DMS153 treated with DMSO at 0.1 percent for 48 hours (cell line): Measurements from ENCODE around the gene HELZ2.

ENCODE experiments used
- DNase-seq: peaks from one replicate; lab custom pipeline; 2025; ENCODE audit not compliant: unreplicated experiment; lab: John Stamatoyannopoulos, UW

HELZ2 gene

GRCh38 chr20:63598479-63599395 is 24.7 kb upstream of the HELZ2 start:
- DNase-seq: no peak

GRCh38 chr20:63597651-63598478 is 23.8 kb upstream of the HELZ2 start:
- no peak for DNase-seq

DNA sequence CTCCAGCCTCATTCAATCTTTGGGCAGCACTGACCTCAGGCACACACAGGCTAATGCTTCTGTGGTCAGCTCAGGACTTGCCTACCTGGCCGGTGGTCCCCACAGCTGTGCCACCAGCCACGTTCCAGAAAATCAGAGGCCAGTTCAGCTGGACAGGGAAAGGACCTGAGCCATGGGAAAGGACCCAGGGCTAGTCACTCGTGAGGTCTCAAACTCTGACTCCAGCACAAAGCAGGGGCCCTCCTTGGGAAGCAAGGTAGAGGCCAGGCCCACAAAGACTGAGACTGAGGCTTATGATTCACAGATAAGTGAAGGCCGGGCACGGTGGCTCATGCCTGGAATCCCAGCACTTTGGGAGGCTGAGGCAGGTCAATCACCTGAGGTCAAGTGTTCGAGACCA is 22.4 kb upstream of the HELZ2 start:
- DNase-seq: no peak

DNA sequence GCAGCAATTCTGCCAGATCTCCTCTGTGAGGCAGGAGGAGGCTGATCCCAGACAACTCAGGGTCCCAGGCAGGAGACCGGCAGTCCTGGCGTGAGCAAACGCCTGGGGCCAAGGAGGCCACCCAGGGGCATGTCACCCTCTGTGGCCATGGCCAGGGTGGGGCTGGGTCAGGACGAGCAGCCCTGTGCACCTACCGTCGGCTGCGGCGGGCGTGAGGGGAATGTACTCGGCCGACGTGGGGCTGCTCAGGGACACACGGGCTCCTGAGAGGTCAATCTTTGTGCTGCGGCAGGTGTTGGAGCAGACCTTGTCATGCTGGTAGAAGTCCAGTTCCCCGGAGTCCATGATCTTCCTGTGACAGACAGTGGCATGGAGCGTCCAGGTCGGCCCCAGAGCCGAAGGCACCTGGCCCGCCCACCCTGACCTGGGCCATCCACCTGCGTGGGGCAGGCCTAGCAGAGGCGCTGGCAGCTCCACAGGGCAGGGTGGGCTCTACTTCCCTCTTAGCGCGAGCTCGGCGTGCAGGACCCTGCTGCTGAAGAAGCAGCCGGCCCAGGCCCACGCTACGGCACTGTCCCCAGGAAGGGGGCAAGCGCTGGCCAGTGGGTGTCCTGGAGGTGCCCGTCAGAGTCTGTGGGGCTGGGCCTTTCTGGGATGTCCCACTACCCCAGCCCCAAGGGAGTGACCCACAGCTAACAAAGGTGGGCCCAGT is 21.5 kb upstream of the HELZ2 start:
- DNase-seq: no peak

GRCh38 chr20:63594043-63594561 is 20.1 kb upstream of the HELZ2 start:
- DNase-seq: no peak

- DNase-seq: no peak
Observed at GRCh38 chr20:63592661-63593060, 18.6 kb upstream of the HELZ2 start.

DNA sequence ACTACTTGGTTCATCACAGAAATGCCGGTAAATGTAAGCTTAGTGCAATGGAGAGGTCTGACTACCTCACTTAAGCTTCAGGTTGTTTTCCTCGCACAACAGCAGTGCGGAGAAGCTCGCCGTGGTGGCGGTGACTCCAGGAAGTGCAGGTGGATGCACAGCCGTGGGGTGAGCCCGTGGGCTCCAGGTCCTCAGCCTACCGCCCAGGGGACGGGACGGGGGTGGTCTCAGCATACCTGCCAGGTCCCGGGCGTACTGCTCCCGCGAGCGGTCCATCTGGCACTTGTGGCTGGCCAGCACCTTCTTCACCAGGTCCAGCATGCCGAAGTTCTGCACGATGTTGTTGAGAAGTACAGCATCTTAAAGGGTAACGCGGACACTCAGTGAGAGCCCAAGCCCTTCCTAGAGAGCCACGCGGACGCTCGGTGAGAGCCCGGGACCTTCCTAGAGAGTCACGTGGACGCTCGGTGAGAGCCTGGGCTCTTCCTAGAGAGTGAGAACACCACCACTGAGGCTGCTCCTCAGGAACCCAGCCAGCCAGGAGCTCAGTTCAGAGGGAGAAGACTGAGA is 17.8 kb upstream of the HELZ2 start:
- no peak for DNase-seq

DNA sequence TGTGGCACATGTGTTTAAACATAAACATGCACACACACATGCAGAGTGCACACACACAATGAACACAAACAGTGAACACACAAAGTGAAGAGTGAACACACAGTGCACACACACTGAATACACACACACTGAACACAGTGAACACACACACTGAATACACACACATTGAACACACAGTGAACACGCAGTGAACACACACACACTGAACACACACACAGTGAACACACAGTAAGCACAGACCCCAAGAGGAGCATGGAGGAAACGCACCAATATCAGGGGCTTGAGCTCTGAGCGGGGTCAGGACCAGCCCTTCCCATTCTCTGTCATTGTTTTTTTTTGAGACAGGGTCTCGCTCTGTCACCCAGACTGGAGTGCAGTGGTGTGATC is 17.1 kb upstream of the HELZ2 start:
- DNase-seq: no peak

DNA sequence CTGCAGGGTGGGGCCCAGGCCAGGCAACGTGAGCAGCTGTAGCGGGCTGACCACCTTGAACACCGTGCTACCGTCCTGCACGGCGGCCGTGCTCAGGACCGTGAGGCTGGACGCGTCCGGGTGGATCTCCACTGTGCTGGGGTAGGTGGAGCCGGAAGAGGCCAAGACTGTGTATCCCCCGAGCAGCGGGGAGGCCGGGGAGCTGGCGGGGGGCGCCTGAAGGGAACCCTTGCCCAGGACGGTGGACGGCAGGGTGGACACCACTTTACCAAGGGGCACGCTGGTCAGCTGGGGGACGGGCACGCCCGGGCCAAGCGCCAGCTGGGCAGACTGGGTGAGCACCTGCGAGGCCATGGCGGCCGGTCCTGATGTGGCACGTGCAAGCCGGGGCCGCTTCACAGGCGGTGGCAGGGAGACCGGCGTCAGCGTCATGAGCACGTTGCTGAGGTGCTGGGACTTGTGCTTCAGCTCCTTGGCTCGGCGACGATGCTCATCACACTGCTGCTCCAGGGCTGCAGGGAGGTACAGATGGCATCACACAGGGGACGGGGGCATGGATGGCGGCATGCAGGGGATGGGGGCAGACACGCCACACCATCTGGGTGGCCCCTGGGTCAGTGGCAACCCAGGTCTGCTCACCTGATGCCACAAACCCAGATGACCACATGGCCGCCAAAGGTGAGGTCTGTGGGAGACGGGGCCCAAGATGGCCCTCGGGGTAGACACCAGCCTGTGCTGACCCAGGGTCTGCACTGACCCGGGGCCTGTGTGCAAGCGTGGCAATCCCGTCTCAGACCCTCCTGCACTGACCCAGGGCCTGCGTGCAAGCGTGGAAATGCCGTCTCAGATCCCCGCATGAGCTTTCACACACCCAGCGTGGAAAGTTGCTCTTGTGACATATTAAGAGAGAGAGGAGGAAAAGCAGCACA is 16.4 kb upstream of the HELZ2 start:
- no peak for DNase-seq

DNA sequence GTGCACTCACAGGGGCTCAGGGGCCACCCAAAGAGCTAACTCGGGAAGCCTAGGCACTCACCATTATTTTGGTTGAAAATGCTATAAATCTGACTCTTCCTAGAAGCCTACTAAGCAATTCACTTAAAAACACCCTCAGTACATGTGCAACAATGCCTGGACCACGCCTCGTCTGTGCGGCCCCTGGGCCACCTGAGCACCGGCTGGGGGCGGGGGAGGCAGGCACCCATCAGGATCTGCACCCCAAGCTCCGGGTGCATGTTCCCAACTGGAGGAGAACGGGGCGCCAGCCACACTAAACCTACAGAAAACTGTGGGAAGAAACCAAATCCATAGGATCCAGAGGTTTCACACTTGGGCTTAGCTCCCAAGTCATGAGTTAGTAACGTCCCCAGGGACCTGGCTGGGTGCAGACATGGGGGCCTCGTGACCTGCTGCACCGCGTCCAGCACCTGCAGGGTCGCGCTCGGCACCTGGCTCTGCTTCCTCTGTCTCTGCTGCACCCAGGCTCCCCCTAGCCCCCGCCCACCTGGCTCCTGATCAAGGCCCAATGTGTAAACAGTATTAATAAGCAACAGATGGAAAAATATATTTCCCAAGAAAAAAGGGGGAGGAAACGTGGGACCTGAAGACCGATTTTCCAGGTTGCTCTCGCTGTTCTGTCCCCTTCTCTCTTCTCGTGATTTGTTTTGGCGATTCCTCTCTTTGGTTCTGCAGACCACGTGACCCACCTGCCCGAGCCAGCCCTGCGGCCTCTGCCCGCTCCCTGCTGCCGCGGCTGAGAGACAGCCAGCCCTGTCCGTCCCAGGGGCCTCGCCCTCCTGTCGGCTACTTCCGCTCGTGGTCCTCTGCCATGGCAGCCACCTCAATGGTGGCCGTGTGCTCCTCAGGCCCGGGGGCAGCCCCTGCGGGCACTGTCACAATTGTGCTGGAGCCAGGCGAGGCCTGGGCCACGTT is 15.5 kb upstream of the HELZ2 start:
- DNase-seq: no peak

DNA sequence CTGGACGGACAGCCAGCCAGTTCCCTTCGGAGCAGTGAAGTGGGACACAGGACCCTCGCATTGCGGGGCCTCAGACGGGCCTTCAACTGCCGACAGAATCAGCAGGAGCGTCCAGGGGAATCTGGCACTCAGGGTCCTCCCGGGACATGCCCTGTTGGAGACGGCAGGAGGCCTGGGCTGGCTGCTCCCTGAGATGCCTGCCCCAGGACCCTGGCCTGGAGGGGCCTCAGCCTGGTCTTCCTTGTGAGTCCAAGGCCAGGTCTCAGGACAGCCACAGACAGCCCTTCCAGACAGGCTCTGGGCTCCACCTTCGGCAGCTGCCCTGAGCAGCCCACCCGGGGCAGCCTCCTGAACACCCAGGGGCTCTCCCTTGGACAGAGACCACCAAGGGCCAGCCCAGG is 14.6 kb upstream of the HELZ2 start:
- no peak for DNase-seq

- no peak for DNase-seq
Observed at GRCh38 chr20:63587776-63588591, 13.9 kb upstream of the HELZ2 start.

DNA sequence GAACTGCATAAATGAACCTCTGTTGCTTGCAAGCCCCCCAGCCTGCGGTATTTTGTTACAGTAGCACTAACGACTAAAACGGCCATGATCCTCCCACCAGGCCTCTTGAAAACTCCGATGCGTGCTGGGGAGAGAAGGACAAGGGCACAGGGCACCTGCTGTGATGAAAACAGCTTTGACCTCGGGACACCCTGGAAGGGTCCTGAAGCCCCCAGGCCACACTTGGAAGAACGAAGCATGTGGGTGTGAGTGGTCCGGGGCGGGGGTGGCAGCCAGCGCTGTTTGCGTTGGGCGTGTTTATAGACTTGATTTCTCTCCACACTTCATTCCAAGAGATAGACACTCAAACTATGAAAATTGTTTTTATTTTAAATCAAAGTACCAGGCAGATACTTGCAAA is 13.2 kb upstream of the HELZ2 start:
- DNase-seq: no peak

DNA sequence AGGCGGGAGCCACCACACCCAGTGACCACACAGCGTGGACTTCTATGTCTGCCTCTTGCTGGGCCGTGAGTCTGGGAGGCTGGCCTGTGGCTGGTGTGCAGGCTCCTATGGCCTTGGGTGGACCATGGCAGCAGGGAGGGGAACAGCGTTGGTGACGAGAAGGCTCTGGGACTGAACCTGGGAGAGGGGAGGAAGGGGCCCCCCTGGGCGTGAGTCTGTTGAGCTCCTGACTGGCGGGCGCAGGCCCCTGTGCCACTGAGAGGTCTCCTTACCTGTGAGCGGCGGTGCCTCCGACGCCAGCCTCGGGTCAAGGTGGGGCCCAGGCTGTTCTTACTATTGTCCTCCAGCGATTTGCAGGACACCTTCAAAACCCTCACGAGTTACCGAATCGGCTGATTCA is 12.8 kb upstream of the HELZ2 start:
- no peak for DNase-seq

DNA sequence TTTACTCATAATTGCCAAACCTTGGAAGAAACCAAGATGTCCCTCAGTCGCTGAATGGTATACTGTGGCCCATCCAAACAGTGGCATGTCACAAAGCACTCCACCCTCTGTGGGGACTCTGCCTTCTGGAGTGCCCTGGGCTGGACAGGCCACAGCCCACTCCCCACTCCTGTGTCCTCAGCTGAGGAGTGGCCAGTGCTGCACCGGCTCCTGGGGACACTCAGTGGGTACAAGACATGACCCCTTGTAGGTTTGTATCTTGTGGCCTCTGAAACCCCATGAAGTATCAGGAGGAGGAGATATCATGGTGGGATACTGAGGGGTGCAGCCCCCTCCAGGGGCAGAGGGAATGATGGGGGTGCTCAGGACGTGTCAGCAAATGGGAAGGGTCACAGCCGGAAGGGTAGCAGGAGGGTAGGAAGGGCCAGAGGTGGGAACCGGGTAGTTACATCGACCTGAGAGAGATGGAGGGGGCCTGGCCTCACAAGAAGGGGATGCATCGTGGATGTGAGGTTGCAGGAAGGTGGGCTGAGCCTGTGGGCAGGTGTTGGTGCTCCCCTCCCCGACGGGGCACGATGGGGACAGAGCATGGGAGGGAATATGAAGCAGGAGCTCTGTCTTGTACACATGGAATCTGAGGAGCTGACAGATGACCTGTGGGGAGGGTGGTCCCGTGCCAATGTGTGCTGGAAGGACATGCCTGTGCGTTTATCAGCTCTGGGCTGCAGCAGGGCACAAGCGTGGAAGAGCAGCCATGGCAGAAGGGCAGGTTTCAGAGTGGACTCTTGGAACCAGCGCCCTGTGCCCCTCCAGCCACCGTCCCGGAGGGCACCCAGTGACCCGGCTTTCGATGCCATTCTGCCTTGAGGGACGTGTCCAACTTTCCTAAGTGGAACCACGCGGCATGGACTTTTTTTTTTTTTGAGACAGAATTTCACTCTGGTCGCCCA is 11.9 kb upstream of the HELZ2 start:
- DNase-seq: no peak

- no peak for DNase-seq
Observed at GRCh38 chr20:63582382-63583063, 8.5 kb upstream of the HELZ2 start.
